HG03378 (cell line): Measurements from ENCODE around the gene HID1.
"Not testable (repeated sequence)": the region's sequence is repeated elsewhere in the genome, so short reads cannot be mapped to it uniquely, and the experiment has no call there.

Experiments used
- ATAC-seq: cut with Tn5 transposase; IDR thresholded peaks from one replicate; pipeline ENCODE4 v1.9.1; 2021; ENCODE audit warnings: mild to moderate bottlenecking, moderate library complexity; ENCODE audit not compliant: unreplicated experiment

The HID1 gene

GRCh38 chr17:74924250-74924948 is 48.2 kb downstream of the HID1 start, which contains the start of gene OTOP2:
Gene OTOP2 (plus strand): TSS chr17:74924273. CDS start chr17:74924633, 360 bp downstream.
- ATAC-seq: no peak

DNA sequence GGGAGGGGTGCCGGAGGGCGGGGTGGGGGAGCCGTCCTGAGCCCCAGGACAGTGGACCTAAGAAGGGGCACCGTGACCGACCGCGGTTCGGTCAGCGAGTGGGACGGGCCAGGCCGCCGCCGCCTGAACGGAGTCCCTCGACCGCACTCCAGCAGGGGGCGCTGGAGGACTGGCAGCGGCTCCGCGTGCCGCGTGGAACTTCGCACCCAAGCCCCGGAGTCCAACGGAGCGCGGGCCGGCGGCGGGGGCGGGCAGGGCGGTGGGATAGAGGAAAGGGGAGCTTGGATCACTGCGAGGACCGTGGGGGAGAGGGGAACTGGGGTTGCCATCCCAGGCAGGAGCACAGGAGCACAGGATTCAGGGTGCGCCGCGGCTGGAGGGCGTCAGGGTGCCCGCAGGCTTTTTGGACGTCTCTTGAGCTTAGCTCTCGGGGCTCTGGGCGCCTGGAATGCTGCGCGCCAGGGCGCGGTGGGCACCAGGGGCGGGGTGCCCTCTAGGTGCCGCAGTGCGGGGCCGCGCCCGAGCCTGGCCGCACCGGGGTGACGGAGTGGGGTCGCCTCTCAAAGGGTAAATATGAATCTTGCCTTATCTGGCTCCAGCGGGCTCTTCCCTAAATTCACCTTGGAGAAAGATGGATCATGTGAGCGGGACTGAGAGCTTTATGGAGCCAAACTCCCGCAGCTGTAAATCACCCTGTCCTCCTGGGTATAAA is 48.9 kb downstream of the HID1 start:
- no peak for ATAC-seq

GRCh38 chr17:74922694-74923537 is 49.6 kb downstream of the HID1 start, which contains the start of gene USH1G:
Gene USH1G (minus strand): TSS chr17:74923255. CDS start chr17:74923073, 182 bp downstream.
- ATAC-seq: no peak

GRCh38 chr17:74922172-74922571 is 50.4 kb downstream of the HID1 start:
- no peak for ATAC-seq

DNA sequence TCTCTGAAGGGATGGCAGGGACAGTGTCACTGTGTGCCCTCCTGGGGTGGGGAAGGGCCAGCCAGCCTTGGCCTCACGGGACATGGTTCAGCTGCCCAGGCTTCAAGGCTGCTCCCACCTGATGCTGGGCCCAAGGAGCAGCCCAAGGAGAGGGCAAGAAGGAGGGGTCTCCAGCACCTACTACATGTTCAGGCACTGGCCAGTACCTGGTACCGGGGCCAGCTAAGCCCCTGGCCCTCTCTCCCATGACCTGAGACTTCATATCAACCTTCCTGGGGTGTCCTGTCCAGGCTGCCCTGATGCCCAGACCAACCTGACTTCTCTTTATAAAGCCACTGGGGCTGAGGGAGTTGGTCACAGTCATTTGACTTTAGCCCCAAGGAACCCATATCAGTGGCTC is 50.8 kb downstream of the HID1 start:
- ATAC-seq: no peak

GRCh38 chr17:74921026-74921681 is 51.4 kb downstream of the HID1 start:
- ATAC-seq: no peak

DNA sequence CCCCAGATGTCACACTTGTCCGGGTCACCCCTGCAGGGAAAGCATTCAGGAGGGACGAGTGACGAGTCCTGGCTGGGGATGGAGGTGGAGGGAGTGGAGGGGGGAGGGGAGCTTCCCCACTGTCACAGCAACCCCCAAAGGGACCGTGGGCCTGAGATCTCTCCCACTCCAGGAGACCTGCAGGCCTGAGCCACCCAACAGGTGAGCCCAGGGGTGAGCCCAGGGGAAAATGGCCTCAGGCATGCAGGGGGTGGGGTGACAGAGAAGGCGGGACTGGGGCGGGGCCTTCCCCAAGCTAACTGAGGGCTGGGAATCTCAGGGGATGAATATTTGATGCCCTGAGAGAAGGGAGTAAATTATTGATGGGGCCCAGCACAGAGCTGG is 51.9 kb downstream of the HID1 start:
- no peak for ATAC-seq

DNA sequence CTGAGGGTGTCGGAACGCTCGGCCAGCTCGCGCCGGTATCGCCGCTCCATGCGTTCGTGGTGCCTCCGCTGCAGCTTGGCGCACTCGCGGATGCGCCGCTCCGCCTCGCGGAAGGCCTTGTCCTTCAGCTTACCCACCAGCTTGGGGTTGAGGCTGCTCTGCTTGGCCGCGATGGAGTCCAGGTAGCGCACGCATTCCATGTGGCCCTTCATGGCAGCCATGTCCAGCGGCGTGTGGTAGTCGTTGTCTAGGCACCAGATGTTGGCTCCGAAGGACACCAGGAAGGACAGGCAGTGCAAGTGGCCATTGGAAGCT is 52.3 kb downstream of the HID1 start:
- no peak for ATAC-seq

- no peak for ATAC-seq
These were observed 52.9 kb downstream of the HID1 start for GRCh38 chr17:74919440-74920305.

- no peak for ATAC-seq
These were observed 53.7 kb downstream of the HID1 start for GRCh38 chr17:74918906-74919305.

DNA sequence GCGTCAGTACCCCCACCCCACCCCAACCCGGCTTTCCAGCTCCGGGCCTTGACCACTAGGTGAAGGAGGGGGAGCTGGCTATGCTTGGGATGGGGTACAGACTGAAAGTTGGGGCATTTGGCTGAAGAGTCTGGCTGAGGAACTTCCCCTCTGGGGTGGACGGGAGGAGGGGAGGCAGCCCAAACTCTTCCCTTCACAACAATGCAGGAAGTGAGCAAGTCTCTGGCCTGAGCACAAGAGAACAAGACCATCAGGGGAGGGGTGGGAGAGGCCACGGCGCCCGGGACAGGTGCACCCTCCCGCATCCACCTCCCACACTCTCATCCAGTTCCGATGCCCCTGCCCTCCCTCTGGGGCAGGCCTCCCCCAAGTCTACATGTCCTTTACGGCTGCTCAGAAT is 55.1 kb downstream of the HID1 start:
- ATAC-seq: no peak

DNA sequence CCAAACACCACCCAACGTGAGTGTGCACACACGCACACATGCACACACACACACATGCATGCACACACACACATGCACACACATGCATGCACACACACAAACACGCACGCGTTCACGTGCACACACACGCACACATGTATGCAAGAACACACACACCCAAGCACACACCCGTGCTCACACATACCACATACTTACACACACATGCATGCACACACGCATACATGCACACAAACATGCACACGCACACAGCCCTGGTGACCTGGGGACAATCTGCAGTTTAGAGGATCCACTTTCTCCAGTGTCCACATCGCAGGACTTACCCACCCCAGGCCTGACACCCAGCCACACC is 55.7 kb downstream of the HID1 start:
- no peak for ATAC-seq

- no peak for ATAC-seq
These were observed 56.3 kb downstream of the HID1 start for GRCh38 chr17:74916136-74916850.

DNA sequence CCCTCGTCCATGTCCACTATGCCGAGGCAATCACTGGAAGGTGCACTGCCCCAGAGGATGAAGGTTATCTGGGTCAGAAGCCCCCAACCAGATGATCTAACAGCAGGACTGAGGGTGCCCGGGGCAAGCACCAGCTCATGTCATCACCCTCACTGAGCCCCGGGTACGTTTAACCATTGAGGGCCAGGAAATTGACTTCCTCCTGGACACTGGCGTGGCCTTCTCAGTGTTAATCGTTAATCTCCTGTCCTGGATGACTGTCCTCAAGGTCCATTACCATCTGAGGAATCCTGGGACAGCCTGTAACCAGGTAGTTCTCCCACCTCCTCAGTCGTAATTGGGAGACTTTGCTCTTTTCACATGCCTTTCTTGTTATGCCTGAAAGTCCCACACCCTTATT is 61.1 kb downstream of the HID1 start:
- not testable (repeated sequence) for ATAC-seq

- ATAC-seq: not testable (repeated sequence)
These were observed 63.5 kb downstream of the HID1 start for GRCh38 chr17:74909097-74909496.

DNA sequence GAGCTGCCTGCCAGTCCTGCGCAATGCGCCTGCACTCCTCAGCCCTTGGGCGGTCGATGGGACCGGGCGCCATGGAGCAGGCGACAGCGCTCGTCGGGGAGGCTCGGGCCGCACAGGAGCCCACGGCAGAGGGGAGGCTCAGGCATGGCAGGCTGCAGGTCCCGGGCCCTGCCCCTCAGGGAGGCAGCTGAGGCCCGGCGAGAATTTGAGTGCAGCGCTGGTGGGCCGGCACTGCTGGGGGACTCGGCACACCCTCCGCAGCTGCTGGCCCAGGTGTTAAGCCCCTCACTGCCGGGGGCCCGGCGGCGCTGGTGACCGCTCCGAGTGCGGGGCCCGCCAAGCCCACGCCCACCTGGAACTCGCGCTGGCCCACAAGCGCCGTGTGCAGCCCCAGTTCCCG is 65.5 kb downstream of the HID1 start:
- no peak for ATAC-seq

- not testable (repeated sequence) for ATAC-seq
These were observed 66.3 kb downstream of the HID1 start for GRCh38 chr17:74906214-74906793.

- no peak for ATAC-seq
These were observed 67.7 kb downstream of the HID1 start for GRCh38 chr17:74904687-74905409.

DNA sequence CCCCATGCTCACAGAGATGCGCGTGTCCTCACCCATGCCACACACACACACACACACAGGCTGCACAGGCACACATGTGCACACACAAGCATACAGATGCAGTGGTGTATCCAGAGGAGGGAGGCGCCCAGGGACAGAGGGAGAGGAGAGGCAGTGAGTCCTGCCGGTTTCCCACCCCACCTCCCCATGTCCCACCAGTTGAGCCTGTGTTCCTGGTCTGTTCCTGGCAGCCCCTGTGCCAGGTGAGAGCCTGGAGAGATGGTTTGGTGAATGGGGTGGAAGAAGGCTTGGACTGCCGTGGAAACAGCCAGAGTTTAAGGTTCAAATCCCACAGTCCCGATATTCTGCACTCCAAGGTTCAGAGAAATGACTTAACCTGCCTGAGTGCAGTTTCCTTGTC is 68.9 kb downstream of the HID1 start:
- no peak for ATAC-seq
